ENCODE data around the gene TCF3.

Gene TCF3

GRCh38 chr19:1571358-1571757 is 81.1 kb downstream of the TCF3 start:
- no peak for DNase-seq (ENCODE audit: low read depth)
- Histone ChIP-seq H3K36me3 (ENCODE audit: control insufficient read depth, insufficient read depth, low read length, severe bottlenecking) (no peaks in the 10 kb centered on the region), H3K9me3 (ENCODE audit: control insufficient read depth, low read length) (no peaks in the 10 kb centered on the region), H3K9ac (ENCODE audit: low read length) (no peak overlapping the region), H3K27me3 (replicated peaks; ENCODE audit: control insufficient read depth, insufficient read depth, low read length) (no peaks in the 10 kb centered on the region), H3K4me1 (ENCODE audit: control insufficient read depth, insufficient read depth, low read length) (peaks cover 3% of the 10 kb centered on the region), H3K4me3 (ENCODE audit: low read length) (no peak overlapping the region)

GRCh38 chr19:1570836-1571235 is 81.6 kb downstream of the TCF3 start:
- Histone ChIP-seq H3K36me3 (ENCODE audit: control insufficient read depth, insufficient read depth, low read length, severe bottlenecking) (no peaks in the 10 kb centered on the region), H3K4me3 (ENCODE audit: low read length) (no peak overlapping the region), H3K9ac (ENCODE audit: low read length) (no peak overlapping the region), H3K4me1 (ENCODE audit: control insufficient read depth, insufficient read depth, low read length) (peaks cover 3% of the 10 kb centered on the region), H3K9me3 (ENCODE audit: control insufficient read depth, low read length) (no peaks in the 10 kb centered on the region), H3K27me3 (replicated peaks; ENCODE audit: control insufficient read depth, insufficient read depth, low read length) (no peaks in the 10 kb centered on the region)
- DNase-seq (ENCODE audit: low read depth), result no peak

GRCh38 chr19:1569997-1570396 is 82.4 kb downstream of the TCF3 start:
- no peaks in the 10 kb centered on the region for H3K27me3 ChIP-seq (replicated peaks; ENCODE audit: control insufficient read depth, insufficient read depth, low read length)
- DNase-seq (ENCODE audit: low read depth), result no peak

GRCh38 chr19:1568320-1569019 is 83.9 kb downstream of the TCF3 start, which contains the start of gene MEX3D:
Gene MEX3D (minus strand): TSS chr19:1568325. CDS start chr19:1568058, 267 bp downstream.
- H3K9ac ChIP-seq (ENCODE audit: low read length), result peak within 1 kb of the TSS; percentile 86
- no peaks in the 10 kb centered on the region for H3K27me3 ChIP-seq (replicated peaks; ENCODE audit: control insufficient read depth, insufficient read depth, low read length)
- no peaks in the 10 kb centered on the region for H3K9me3 ChIP-seq (ENCODE audit: control insufficient read depth, low read length)
- H3K4me3 ChIP-seq (ENCODE audit: low read length), result peak within 1 kb of the TSS; percentile 82
- H3K4me1 ChIP-seq (ENCODE audit: control insufficient read depth, insufficient read depth, low read length), result peaks cover 3% of the 10 kb centered on the region
- H3K36me3 ChIP-seq (ENCODE audit: control insufficient read depth, insufficient read depth, low read length, severe bottlenecking), result no peaks in the 10 kb centered on the region
- DNase-seq (ENCODE audit: low read depth), result peak; percentile 91

More at GRCh38 chr19:1569997-1570396, 82.4 kb downstream of the TCF3 start:
- Histone ChIP-seq H3K9ac (ENCODE audit: low read length) (no peak overlapping the region), H3K4me1 (ENCODE audit: control insufficient read depth, insufficient read depth, low read length) (peaks cover 3% of the 10 kb centered on the region), H3K36me3 (ENCODE audit: control insufficient read depth, insufficient read depth, low read length, severe bottlenecking) (no peaks in the 10 kb centered on the region), H3K4me3 (ENCODE audit: low read length) (no peak overlapping the region), H3K9me3 (ENCODE audit: control insufficient read depth, low read length) (no peaks in the 10 kb centered on the region)

GRCh38 chr19:1567848-1568227 is 84.6 kb downstream of the TCF3 start:
- no peaks in the 10 kb centered on the region for H3K9me3 ChIP-seq (ENCODE audit: control insufficient read depth, low read length)
- peak; percentile 52 for DNase-seq (ENCODE audit: low read depth)

GRCh38 chr19:1567116-1567847 is 85.1 kb downstream of the TCF3 start:
- no peaks in the 10 kb centered on the region for H3K27me3 ChIP-seq (replicated peaks; ENCODE audit: control insufficient read depth, insufficient read depth, low read length)
- no peaks in the 10 kb centered on the region for H3K9me3 ChIP-seq (ENCODE audit: control insufficient read depth, low read length)
- H3K4me1 ChIP-seq (ENCODE audit: control insufficient read depth, insufficient read depth, low read length), result peaks cover 3% of the 10 kb centered on the region
- peak; percentile 78 for DNase-seq (ENCODE audit: low read depth)
- H3K9ac ChIP-seq (ENCODE audit: low read length), result peak overlapping the region; percentile 86
- H3K4me3 ChIP-seq (ENCODE audit: low read length), result peak overlapping the region; percentile 82
- no peaks in the 10 kb centered on the region for H3K36me3 ChIP-seq (ENCODE audit: control insufficient read depth, insufficient read depth, low read length, severe bottlenecking)

More at GRCh38 chr19:1567848-1568227, 84.6 kb downstream of the TCF3 start:
- peaks cover 3% of the 10 kb centered on the region for H3K4me1 ChIP-seq (ENCODE audit: control insufficient read depth, insufficient read depth, low read length)
- H3K36me3 ChIP-seq (ENCODE audit: control insufficient read depth, insufficient read depth, low read length, severe bottlenecking), result no peaks in the 10 kb centered on the region
- H3K27me3 ChIP-seq (replicated peaks; ENCODE audit: control insufficient read depth, insufficient read depth, low read length), result no peaks in the 10 kb centered on the region
- H3K4me3 ChIP-seq (ENCODE audit: low read length), result no peak overlapping the region
- no peak overlapping the region for H3K9ac ChIP-seq (ENCODE audit: low read length)

GRCh38 chr19:1566392-1567115 is 85.9 kb downstream of the TCF3 start:
- H3K27me3 ChIP-seq (replicated peaks; ENCODE audit: control insufficient read depth, insufficient read depth, low read length), result no peaks in the 10 kb centered on the region
- H3K9ac ChIP-seq (ENCODE audit: low read length), result peak overlapping the region; percentile 86
- no peaks in the 10 kb centered on the region for H3K36me3 ChIP-seq (ENCODE audit: control insufficient read depth, insufficient read depth, low read length, severe bottlenecking)
- no peaks in the 10 kb centered on the region for H3K9me3 ChIP-seq (ENCODE audit: control insufficient read depth, low read length)
- peak; percentile 92 for DNase-seq (ENCODE audit: low read depth)
- peak overlapping the region; percentile 82 for H3K4me3 ChIP-seq (ENCODE audit: low read length)
- H3K4me1 ChIP-seq (ENCODE audit: control insufficient read depth, insufficient read depth, low read length), result peaks cover 3% of the 10 kb centered on the region

- H3K36me3 ChIP-seq (ENCODE audit: control insufficient read depth, insufficient read depth, low read length, severe bottlenecking), result no peaks in the 10 kb centered on the region
Observed at GRCh38 chr19:1563251-1563650, 89.2 kb downstream of the TCF3 start.

GRCh38 chr19:1561236-1561842 is 91.1 kb downstream of the TCF3 start:
- Histone ChIP-seq H3K4me1 (ENCODE audit: control insufficient read depth, insufficient read depth, low read length) (no peaks in the 10 kb centered on the region), H3K9ac (ENCODE audit: low read length) (no peak overlapping the region), H3K27me3 (replicated peaks; ENCODE audit: control insufficient read depth, insufficient read depth, low read length) (no peaks in the 10 kb centered on the region), H3K4me3 (ENCODE audit: low read length) (no peak overlapping the region), H3K9me3 (ENCODE audit: control insufficient read depth, low read length) (no peaks in the 10 kb centered on the region), H3K36me3 (ENCODE audit: control insufficient read depth, insufficient read depth, low read length, severe bottlenecking) (no peaks in the 10 kb centered on the region)
- DNase-seq (ENCODE audit: low read depth), result no peak

More at GRCh38 chr19:1563251-1563650, 89.2 kb downstream of the TCF3 start:
- Histone ChIP-seq H3K9ac (ENCODE audit: low read length) (no peak overlapping the region), H3K4me3 (ENCODE audit: low read length) (no peak overlapping the region), H3K4me1 (ENCODE audit: control insufficient read depth, insufficient read depth, low read length) (no peaks in the 10 kb centered on the region), H3K27me3 (replicated peaks; ENCODE audit: control insufficient read depth, insufficient read depth, low read length) (no peaks in the 10 kb centered on the region), H3K9me3 (ENCODE audit: control insufficient read depth, low read length) (no peaks in the 10 kb centered on the region)
- DNase-seq (ENCODE audit: low read depth), result no peak

- Histone ChIP-seq H3K9ac (ENCODE audit: low read length) (no peak overlapping the region), H3K9me3 (ENCODE audit: control insufficient read depth, low read length) (no peaks in the 10 kb centered on the region), H3K4me3 (ENCODE audit: low read length) (no peak overlapping the region), H3K36me3 (ENCODE audit: control insufficient read depth, insufficient read depth, low read length, severe bottlenecking) (no peaks in the 10 kb centered on the region), H3K4me1 (ENCODE audit: control insufficient read depth, insufficient read depth, low read length) (no peaks in the 10 kb centered on the region), H3K27me3 (replicated peaks; ENCODE audit: control insufficient read depth, insufficient read depth, low read length) (no peaks in the 10 kb centered on the region)
- no peak for DNase-seq (ENCODE audit: low read depth)
Observed at GRCh38 chr19:1560286-1560882, 92.0 kb downstream of the TCF3 start.
